Esophagus (tissue), 2 donors: ENCODE results near the gene CSNK1D. TPM values are rescaled to one million over a fixed set of nuclear protein-coding genes. Genes with fewer than 3 reads are reported as not detected.

Experiments
- H3K27ac ChIP-seq, 2 donors: one replicate each; pipeline ENCODE4 v1.5.1; 2013; ENCODE audit warnings: low read depth in 2 of 2, mild to moderate bottlenecking in 2 of 2, inconsistent platforms in 1 of 2, low read length in 1 of 2, moderate library complexity in 1 of 2
- H3K27me3 ChIP-seq, 2 donors: one replicate each; pipeline ENCODE4 v1.6.1; 2013; ENCODE audit warnings: low read length in 2 of 2, control low read depth in 1 of 2, mild to moderate bottlenecking in 1 of 2; ENCODE audit not compliant: insufficient read depth in 2 of 2, control insufficient read depth in 1 of 2
- H3K36me3 ChIP-seq, 2 donors: one replicate each; pipeline ENCODE4 v1.6.1; 2013; ENCODE audit warnings: low read length in 1 of 2; ENCODE audit not compliant: control insufficient read depth in 2 of 2, insufficient read depth in 2 of 2
- H3K4me1 ChIP-seq, 2 donors: one replicate each; pipeline ENCODE4 v1.6.1; 2013; ENCODE audit warnings: low read length in 1 of 2; ENCODE audit not compliant: control insufficient read depth in 2 of 2, insufficient read depth in 2 of 2
- H3K4me3 ChIP-seq, 2 donors: one replicate each; pipeline ENCODE4 v1.5.1; 2013; ENCODE audit warnings: low read length in 2 of 2, mild to moderate bottlenecking in 2 of 2, low read depth in 1 of 2, moderate library complexity in 1 of 2
- H3K9me3 ChIP-seq, 2 donors: one replicate each; pipeline ENCODE4 v1.6.1; 2013; ENCODE audit warnings: mild to moderate bottlenecking in 2 of 2, low read depth in 1 of 2, low read length in 1 of 2, moderate library complexity in 1 of 2; ENCODE audit not compliant: control insufficient read depth in 2 of 2, insufficient read depth in 1 of 2
- WGBS, 2 donors: extraction: QIAGEN DNeasy Blood & Tissue Kit; methylation state at CpG; one replicate each; pipeline ENCODE4 v1.1.7; 2013; 5-methylcytosine and 5-hydroxymethylcytosine counted together
- polyA plus RNA-seq, 2 donors: library from polyadenylated mRNA; stranded (reverse); fragments of 200-250 nt; gene quantifications; one replicate each; pipeline ENCODE4 v1.2.3, GENCODE V29; 2013
- donor health status: healthy with polysubstance abuse.
- donor health status: Bipolar disorder and iron deficiency.

CSNK1D gene
- polyA plus RNA-seq, 2 donors: 63.7 to 79.6 TPM

DNA sequence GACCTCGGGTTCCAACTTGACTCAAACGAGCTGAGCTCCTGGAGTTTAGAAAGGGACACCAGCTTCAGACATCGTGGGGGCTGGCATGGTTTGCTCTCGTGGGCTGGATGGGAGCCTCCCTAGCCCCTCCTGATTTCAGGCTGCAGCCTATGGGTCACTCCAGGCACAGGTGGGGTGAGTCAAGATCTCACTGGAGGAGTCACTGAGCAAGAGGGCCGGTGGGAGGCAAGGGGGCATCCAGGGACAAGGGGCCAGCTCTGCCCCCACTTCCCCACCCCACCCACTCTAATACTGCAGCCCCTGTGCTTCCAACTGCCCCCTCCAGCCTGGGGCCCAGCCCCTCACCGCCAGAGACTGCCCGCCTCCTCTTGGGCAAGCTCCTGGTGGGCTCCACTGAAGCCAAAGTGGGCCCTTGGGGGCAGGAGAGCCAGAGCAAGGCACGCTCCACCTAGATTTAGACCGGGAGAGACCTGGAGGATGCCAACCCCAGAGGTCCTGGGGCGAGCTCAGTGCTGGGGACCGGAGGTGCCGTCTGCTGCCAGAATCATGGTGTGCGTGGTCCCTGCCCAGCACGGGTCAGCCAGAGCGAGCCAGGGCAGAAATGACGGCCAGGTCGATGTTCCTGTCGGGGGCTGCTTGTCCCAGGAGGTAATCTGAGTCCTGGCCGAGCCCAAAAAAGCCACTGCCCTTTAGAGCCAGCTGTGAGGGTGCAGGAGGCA is 38.3 kb downstream of the CSNK1D start:
- WGBS, 2 donors: 72 to 77% methylated on average over 19 of the region's 19 CpGs
- peak overlapping the region in 1 of 2 donors; percentile 51 for H3K27ac ChIP-seq
- no peak overlapping the region for H3K4me3 ChIP-seq
- H3K4me1 ChIP-seq: peaks cover 15 to 47% of the 10 kb centered on the region in 2 donors
- no peaks in the 10 kb centered on the region for H3K9me3 ChIP-seq
- H3K27me3 ChIP-seq: no peaks in the 10 kb centered on the region
- H3K36me3 ChIP-seq: peaks cover 0 to 5% of the 10 kb centered on the region in 2 donors

DNA sequence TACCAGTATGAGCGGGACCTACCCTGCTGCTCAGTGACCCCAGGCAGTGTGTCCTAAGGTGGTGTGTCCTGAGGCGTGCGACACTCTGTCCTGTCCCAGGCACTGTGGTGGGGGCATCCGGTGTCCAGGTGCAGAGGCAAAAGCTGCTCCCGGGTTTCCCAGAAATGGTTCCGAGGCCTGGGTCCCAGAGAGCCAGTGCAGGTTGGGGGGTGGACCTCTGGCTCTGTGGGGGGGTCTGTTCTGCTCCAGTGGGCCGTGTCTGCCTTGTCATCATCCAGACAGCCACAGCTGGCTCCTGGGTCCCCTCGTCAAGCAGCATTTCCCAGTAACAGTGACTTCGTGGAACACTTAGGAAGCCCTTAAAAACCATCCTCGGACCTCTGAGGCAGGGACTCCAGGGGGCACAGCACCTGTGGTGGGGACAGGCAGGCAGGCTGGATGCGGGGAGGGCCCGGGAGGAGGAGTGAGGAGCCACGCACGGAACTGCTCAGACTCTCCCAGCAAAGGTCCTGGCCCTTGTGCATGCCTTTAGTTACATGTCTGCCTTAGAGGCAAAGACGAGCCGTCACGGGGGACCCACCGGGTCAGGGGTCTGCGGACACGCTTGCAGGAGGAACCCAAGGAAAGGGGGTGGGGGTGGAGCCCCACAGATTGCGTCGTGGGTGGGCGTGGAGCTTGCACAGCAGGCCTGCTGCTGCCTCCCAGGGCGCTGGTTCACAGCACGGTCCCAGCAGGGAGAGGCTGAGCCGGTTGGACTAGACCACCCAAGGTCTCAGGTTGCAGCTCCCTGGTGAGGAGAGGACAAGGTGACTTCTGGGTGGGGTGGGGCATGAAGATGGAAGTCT is 39.1 kb downstream of the CSNK1D start:
- Histone ChIP-seq H3K9me3 (no peaks in the 10 kb centered on the region), H3K27me3 (no peaks in the 10 kb centered on the region), H3K4me1 (peaks cover 15 to 40% of the 10 kb centered on the region in 2 donors), H3K4me3 (no peak overlapping the region), H3K27ac (peak overlapping the region in 1 of 2 donors; percentile 51), H3K36me3 (peaks cover 0 to 3% of the 10 kb centered on the region in 2 donors)
- WGBS, 2 donors: 50 to 59% methylated on average over 23 to 26 of the region's 26 CpGs

DNA sequence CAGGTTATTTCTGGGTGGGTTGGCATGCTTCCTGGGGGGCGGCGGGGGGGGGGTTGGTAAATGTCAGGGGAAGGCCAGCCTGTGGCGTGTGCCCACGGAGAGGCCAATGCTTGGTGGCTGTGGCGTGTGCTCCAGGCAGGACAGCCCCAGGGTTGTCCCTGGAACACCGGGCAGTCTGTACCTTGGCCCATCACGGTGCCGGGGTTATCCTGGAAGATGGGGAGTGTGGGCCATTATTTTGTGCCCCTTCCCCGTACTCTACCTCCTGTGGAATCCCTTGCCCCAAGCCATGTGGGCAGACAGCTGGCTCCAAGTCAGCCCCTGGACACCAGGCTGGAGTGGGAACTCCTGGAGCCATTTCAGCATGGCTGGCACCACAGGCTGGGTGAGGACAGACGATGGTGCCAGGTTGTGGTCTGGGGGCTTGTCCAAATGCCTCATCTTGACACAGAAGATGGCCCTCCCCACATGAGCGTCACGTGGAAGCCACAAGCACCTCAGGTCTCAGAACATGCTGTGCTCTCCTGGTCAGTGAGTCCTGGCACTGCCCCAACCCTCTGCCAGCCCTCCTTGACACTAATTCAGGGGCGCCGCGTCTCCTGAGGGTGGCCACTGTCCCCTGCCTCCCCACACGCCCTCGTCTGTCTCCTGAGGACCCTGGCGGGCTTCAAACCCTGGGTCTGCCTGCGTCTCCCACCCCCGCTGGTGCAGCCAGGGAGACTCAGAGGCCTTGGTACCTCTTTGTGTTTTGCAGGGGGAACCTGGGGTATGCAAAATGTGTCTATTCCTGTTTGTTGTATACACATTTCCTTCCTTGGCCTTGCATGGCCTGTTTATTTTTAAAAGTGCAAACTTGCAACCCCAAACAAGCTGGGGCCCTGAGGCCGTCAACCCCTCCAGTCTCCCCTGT is 40.4 kb downstream of the CSNK1D start:
- Histone ChIP-seq H3K27me3 (no peaks in the 10 kb centered on the region), H3K27ac (no peak overlapping the region), H3K9me3 (no peaks in the 10 kb centered on the region), H3K36me3 (no peaks in the 10 kb centered on the region), H3K4me3 (no peak overlapping the region), H3K4me1 (peaks cover 8 to 36% of the 10 kb centered on the region in 2 donors)
- 76 to 79% methylated on average over 21 of the region's 21 CpGs for WGBS, 2 donors

DNA sequence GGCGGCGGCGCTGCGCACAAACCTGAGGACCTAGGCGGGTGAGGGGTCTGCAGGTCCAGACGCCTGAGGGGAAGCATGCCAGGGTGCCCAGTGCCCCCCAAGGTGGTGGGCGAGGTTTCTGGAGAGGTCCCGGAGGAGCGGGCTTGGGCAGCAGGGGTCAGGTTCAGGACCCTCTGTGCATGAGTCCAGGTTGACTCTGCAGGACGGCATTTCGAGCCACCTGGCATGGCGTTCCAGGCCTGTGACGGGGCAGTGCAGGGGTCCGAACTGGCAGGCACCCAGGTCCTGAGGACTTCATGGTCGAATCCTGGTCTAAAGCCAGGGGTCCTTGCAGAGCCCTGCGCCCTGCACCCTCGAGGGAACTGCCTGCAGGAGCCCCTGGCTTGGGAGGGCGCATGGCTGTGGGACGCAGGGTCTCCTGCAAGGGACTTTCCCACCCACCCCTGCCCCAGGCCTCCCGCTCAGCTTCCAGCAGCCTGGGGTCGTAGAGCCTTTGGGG is 41.1 kb downstream of the CSNK1D start:
- Histone ChIP-seq H3K9me3 (no peaks in the 10 kb centered on the region), H3K36me3 (no peaks in the 10 kb centered on the region), H3K4me3 (peak overlapping the region in 1 of 2 donors; percentile 46), H3K27ac (peak overlapping the region; percentile 79 to 80), H3K4me1 (peaks cover 6 to 34% of the 10 kb centered on the region in 2 donors), H3K27me3 (no peaks in the 10 kb centered on the region)
- WGBS, 2 donors: 83 to 84% methylated on average over 21 of the region's 21 CpGs

DNA sequence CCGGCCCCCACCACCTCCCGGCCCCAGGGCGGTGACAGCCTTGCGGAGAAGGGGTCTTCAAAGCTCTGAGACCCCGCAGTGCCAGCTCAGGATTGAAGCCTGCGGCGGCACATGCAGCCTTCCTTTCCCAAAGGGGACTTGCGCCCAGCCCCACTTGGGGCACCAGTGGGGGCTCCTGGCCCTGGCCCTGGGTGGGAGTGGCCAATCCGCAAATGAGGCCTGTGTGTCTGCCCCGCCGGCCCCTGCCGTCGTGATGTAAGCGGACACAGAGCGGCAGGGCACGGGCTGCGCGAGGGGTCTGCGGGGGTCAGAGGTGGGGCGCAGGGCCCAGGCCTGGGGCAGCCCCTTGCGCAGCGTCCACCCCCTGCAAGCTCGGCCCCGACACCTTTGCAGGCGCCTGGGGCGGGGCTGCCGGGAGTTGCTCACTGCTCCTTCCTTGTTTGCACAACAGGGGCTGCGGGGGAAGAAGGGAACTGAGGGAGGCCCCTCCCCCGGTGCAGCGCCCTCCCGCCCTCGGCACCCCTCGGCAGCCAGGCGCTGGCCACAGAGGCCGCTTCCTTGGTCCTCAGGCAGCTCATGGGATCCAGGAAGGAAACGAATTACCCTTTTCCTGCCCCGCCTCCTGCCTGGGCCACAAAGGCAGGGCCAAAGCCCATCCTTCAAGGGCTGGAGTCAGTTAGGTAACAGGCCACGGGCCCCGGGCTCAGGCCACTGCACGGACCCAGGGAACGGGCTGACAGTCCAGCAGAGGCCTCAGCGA is 41.8 kb downstream of the CSNK1D start:
- H3K27ac ChIP-seq: peak overlapping the region; percentile 79 to 80
- H3K4me1 ChIP-seq: peaks cover 6 to 33% of the 10 kb centered on the region in 2 donors
- 9 to 15% methylated on average over 36 to 42 of the region's 42 CpGs for WGBS, 2 donors
- no peaks in the 10 kb centered on the region for H3K27me3 ChIP-seq
- no peaks in the 10 kb centered on the region for H3K9me3 ChIP-seq
- no peaks in the 10 kb centered on the region for H3K36me3 ChIP-seq
- peak overlapping the region; percentile 46 to 53 for H3K4me3 ChIP-seq

DNA sequence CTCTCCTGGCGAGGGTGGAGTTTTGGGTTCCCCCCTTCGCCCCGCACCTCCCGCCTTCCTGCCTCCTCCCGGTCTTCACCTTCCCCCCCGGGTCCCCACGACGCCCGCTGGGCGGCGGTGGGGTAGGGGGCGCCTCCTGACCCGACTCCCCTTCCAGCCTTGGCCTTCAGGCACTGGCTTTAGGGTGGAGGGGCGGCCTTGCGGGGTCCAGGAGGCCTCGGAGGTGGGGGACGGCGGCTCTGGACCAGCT is 42.3 kb downstream of the CSNK1D start:
- Histone ChIP-seq H3K4me3 (peak overlapping the region; percentile 46 to 53), H3K36me3 (no peaks in the 10 kb centered on the region), H3K4me1 (peaks cover 8 to 31% of the 10 kb centered on the region in 2 donors), H3K27me3 (no peaks in the 10 kb centered on the region), H3K9me3 (no peaks in the 10 kb centered on the region), H3K27ac (peak overlapping the region; percentile 79 to 80)
- WGBS, 2 donors: 2% methylated on average over 13 to 18 of the region's 18 CpGs

DNA sequence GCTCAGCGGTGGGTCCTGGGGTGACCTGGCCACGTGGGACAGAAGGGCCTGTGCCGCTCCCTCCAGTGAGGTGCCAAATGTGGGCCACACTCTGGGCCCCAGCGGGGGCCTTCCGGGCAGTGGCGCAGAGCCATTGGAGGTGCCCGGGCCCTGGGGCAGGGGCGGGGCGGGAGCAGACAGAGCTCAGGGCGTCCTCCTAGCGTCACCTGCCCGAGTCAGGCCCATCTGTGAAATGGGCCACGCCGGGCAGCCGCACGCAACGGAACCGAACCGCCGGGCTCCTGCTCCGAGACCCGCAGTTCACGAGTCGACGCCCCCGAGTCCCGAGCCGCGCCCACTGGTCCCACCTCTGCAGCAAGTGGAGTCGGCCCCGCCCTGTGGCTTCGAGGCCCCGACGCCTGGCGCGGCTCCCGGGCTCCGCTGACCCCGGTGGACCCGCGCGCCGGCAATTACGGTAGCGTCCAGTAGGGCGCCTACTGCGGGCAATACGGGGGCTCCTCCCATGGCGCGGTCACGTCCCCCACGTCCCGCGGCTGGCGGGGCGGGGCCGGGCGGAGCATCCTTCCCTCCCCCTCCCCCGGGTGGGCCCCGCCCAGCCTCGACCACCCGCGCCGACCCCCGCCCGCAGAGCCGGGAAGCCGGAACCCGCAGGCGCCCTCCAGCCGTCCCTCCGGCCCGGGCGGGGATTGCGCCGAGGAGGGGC is 42.7 kb downstream of the CSNK1D start:
- Histone ChIP-seq H3K27ac (peak overlapping the region; percentile 79 to 80), H3K4me3 (peak overlapping the region; percentile 46 to 53), H3K36me3 (no peaks in the 10 kb centered on the region), H3K4me1 (peaks cover 9 to 26% of the 10 kb centered on the region in 2 donors), H3K27me3 (no peaks in the 10 kb centered on the region), H3K9me3 (no peaks in the 10 kb centered on the region)
- WGBS, 2 donors: 5 to 7% methylated on average over 54 to 76 of the region's 76 CpGs

DNA sequence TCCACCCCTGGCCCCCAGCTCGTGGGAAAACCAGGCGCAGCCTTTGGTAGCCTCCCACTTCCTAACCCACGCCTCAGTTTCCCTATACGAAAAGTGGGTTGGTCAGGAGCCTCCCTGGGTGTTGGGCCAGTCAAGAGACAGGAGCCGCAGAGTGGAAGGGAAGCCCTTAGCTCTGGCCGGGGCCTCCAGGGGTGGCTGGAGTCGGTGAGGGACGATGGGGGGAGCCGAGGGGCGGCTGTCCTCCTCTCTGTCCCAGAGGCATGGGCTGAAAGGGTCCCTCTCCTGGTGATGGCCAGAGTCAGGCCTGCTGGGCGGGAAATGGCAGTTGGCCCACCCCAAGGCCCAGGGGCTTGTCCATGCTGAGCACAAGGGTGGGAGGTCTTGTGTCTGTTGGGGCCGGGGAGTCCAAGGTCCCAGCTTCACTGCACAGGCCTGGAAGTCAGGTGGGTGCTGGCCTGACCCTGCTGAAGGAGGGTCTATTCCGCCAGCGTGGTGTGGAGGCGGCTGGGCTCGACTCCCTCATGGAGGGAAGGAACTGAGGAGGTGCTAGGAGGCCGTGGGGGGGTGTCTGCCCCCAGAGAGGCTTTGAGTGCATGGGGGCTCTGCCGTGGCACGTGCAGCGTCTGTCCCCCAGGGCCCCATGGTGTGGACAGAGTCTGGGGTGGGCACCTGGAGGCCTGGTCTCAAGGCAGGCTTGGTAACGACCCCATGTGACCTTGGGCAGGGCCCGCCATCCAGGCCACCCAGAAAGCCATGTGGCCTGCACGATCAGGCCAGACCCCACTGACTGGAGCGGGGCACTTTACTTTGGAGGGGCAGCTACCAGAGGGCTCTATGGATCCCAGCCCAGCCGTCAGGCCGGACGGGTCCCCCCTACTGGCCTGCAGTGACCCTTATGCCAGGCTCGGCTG is 43.5 kb downstream of the CSNK1D start:
- H3K4me1 ChIP-seq: peaks cover 6 to 20% of the 10 kb centered on the region in 2 donors
- no peaks in the 10 kb centered on the region for H3K27me3 ChIP-seq
- H3K27ac ChIP-seq: peak overlapping the region; percentile 79 to 87
- H3K36me3 ChIP-seq: no peaks in the 10 kb centered on the region
- WGBS, 2 donors: 61 to 64% methylated on average over 27 to 28 of the region's 28 CpGs
- peak overlapping the region; percentile 46 to 53 for H3K4me3 ChIP-seq
- H3K9me3 ChIP-seq: no peaks in the 10 kb centered on the region
